T-cell (primary cell): ENCODE measurements around the gene CYP2R1. TPM values are rescaled to one million over a fixed set of nuclear protein-coding genes. Genes with fewer than 3 reads are reported as not detected.

Experiments used
- ATAC-seq, 4 experiments: fragments of 200-7000 bp in 3 of 4; fragments of 150-1000 bp in 1 of 4; cut with Tn5 transposase; replicated peaks in 1 of 4; 1 replicate in 3 of 4; 2 replicates in 1 of 4; pipeline ENCODE4 v1.10.0; 2021; ENCODE audit warnings: moderate library complexity in 3 of 4, mild to moderate bottlenecking in 2 of 4, moderate number of reproducible peaks in 1 of 4
- CTCF ChIA-PET, 2 donors: fragments of 300-600 bp; sonication (Branson Sonifier 250); formaldehyde crosslinking; loops; one replicate each; lab custom pipeline; 2022; ENCODE audit warnings: antibody characterized with exemption in 2 of 2; lab: Charles Lee
- POLR2A ChIA-PET, 2 donors: fragments of 300-600 bp; sonication (Branson Sonifier 250); formaldehyde crosslinking; loops; one replicate each; lab custom pipeline; 2022; ENCODE audit warnings: antibody characterized with exemption in 2 of 2; lab: Charles Lee
- DNase-seq, 35 experiments: peaks; one replicate each; pipeline versions ENCODE4 v3.0.0 to v3.0.0-alpha.2; 2013 to 2023
- H3K27ac ChIP-seq: one replicate; pipeline ENCODE4 v1.5.1; 2013; ENCODE audit warnings: low read length
- H3K27me3 ChIP-seq, 2 experiments: replicated peaks in 1 of 2; 1 replicate in 1 of 2; 2 replicates in 1 of 2; pipeline versions ENCODE4 v1.6.1 to v1.7.0; 2013; ENCODE audit warnings: low read length in 1 of 2, mixed read lengths in 1 of 2; ENCODE audit not compliant: control insufficient read depth in 2 of 2, insufficient read depth in 2 of 2; ENCODE audit errors: extremely low read depth in 1 of 2
- H3K36me3 ChIP-seq, 2 donors: 1 replicate in 1 of 2; 2 replicates in 1 of 2; pipeline versions ENCODE4 v1.6.1 to v1.7.0; 2013; ENCODE audit warnings: low read length in 1 of 2; ENCODE audit not compliant: control insufficient read depth in 2 of 2, insufficient read depth in 1 of 2; ENCODE audit errors: extremely low read depth in 1 of 2
- H3K4me1 ChIP-seq, 2 experiments: 1 replicate in 1 of 2; 2 replicates in 1 of 2; pipeline versions ENCODE4 v1.6.1 to v1.7.0; 2013; ENCODE audit warnings: low read length in 2 of 2, mixed read lengths in 1 of 2; ENCODE audit not compliant: insufficient read depth in 2 of 2, control insufficient read depth in 1 of 2; ENCODE audit errors: extremely low read depth in 1 of 2
- H3K4me3 ChIP-seq, 2 donors: 1 replicate in 1 of 2; 2 replicates in 1 of 2; pipeline versions ENCODE4 v1.5.1 to v1.7.0; 2013; ENCODE audit warnings: mild to moderate bottlenecking in 2 of 2, low read length in 1 of 2, moderate library complexity in 1 of 2; ENCODE audit not compliant: control insufficient read depth in 1 of 2; ENCODE audit errors: extremely low read depth in 1 of 2
- H3K9me3 ChIP-seq: 2 replicates; pipeline ENCODE4 v1.7.0; 2013
- H3K27ac Mint-ChIP-seq, 2 donors: one replicate each; pipeline ENCODE4 v1.8.0; 2020 to 2021; ENCODE audit warnings: mild to moderate bottlenecking in 2 of 2, mixed read lengths in 2 of 2
- H3K27me3 Mint-ChIP-seq, 2 donors: one replicate each; pipeline ENCODE4 v1.8.0; 2021 to 2022; ENCODE audit warnings: mixed read lengths in 2 of 2
- H3K36me3 Mint-ChIP-seq: one replicate; pipeline ENCODE4 v1.8.0; 2021; ENCODE audit warnings: mixed read lengths
- H3K4me1 Mint-ChIP-seq, 3 donors: one replicate each; pipeline ENCODE4 v1.8.0; 2020 to 2022; ENCODE audit warnings: mixed read lengths in 3 of 3, mild to moderate bottlenecking in 1 of 3
- H3K4me3 Mint-ChIP-seq, 3 donors: one replicate each; pipeline ENCODE4 v1.8.0; 2020 to 2022; ENCODE audit warnings: mild to moderate bottlenecking in 3 of 3, mixed read lengths in 3 of 3, moderate library complexity in 3 of 3
- H3K9me3 Mint-ChIP-seq, 3 donors: one replicate each; pipeline ENCODE4 v1.8.0; 2020 to 2022; ENCODE audit warnings: mixed read lengths in 3 of 3
- WGBS: methylation state at CpG from one replicate; pipeline ENCODE4 v1.1.5; 2013; ENCODE audit warnings: missing lambda C conversion rate; ENCODE audit not compliant: insufficient coverage; 5-methylcytosine and 5-hydroxymethylcytosine counted together
- total RNA-seq, 35 experiments: library from RNA in 6 of 35; stranded (reverse) in 6 of 35; fragments of 120-200 nt in 1 of 35; gene quantifications; one replicate each; pipeline versions ENCODE4 v1.2.1 to v1.2.4 and lab custom pipeline; 2013 to 2026

Gene CYP2R1
- total RNA-seq = 10 to 100 TPM; 17.9 to 23.3 (median 19.1) TPM
- 36.1 TPM for total RNA-seq (2013)
- 5.8 to 39.2 (median 19.7) reads per million in 29 experiments for total RNA-seq (lab: John Stamatoyannopoulos, UW)

- CTCF ChIA-PET = interaction anchor here (0.9 to 4.8 kb wide), 15 partner anchors 8 to 584 kb away, joined by 3 to 61 read pairs (median 4); partner anchors contain the start of genes COPB1 (in 1 of the 2) and PSMA1 (in 1 of the 2)
- Histone ChIP-seq H3K4me1 (peaks cover 14 to 24% of the 10 kb centered on the region in 2 experiments), H3K9me3 (no peaks in the 10 kb centered on the region), H3K27ac (peak within 1 kb of the TSS; percentile 76), H3K36me3 (no peaks in the 10 kb centered on the region), H3K27me3 (no peaks in the 10 kb centered on the region), H3K4me3 (peak within 1 kb of the TSS; percentile 65 to 80)
- WGBS = under 1% methylated on average over 31 of the region's 36 CpGs
- POLR2A ChIA-PET = interaction anchor here (0.6 to 1.5 kb wide), 9 partner anchors 10 to 372 kb away, joined by 3 to 7 read pairs (median 3); partner anchors contain the start of gene PSMA1 (in 1 of the 2)
- no peaks in the 10 kb centered on the region for H3K36me3 Mint-ChIP-seq
- peak within 1 kb of the TSS; percentile 95 to 96 for H3K27ac Mint-ChIP-seq
- ATAC-seq (peak; percentile 89 to 90 (median 89)), DNase-seq (peak; percentile 78 to 93 (median 87))
- no peaks in the 10 kb centered on the region for H3K9me3 Mint-ChIP-seq
- peak within 1 kb of the TSS; percentile 95 to 98 (median 97) for H3K4me3 Mint-ChIP-seq
- peaks cover 44 to 50% (median 47%) of the 10 kb centered on the region in 3 donors for H3K4me1 Mint-ChIP-seq
- no peaks in the 10 kb centered on the region for H3K27me3 Mint-ChIP-seq
Observed at GRCh38 chr11:14892036-14892556, at the start of gene CYP2R1. CYP2R1 (minus strand) TSS chr11:14892231; CDS start chr11:14892205, 26 bp downstream.

- Mint-ChIP-seq H3K4me3 (no peak overlapping the region), H3K36me3 (peaks cover 19% of the 10 kb centered on the region), H3K27ac (no peak overlapping the region), H3K9me3 (peaks cover 0 to 2% (median 0%) of the 10 kb centered on the region in 3 donors), H3K27me3 (peaks cover 0 to 2% of the 10 kb centered on the region in 2 donors), H3K4me1 (no peaks in the 10 kb centered on the region)
- ChIA-PET CTCF (interaction anchor here in 1 of 2 donors (0.6 to 0.7 kb wide), 2 partner anchors 426 to 706 kb away, joined by 3 read pairs; no protein-coding TSS in a partner anchor), POLR2A (interaction anchor here in 1 of 2 donors (0.6 kb wide), 3 partner anchors 28 to 238 kb away, joined by 3 to 6 read pairs (median 4); no protein-coding TSS in a partner anchor)
- no peak for DNase-seq
- Histone ChIP-seq H3K4me1 (no peaks in the 10 kb centered on the region), H3K27me3 (no peaks in the 10 kb centered on the region), H3K4me3 (no peak overlapping the region), H3K27ac (no peak overlapping the region), H3K36me3 (no peaks in the 10 kb centered on the region), H3K9me3 (no peaks in the 10 kb centered on the region)
- ATAC-seq = no peak
- WGBS = 43% methylated on average over 1 of the region's 1 CpG
Observed at GRCh38 chr11:14938936-14939335, 46.9 kb upstream of the CYP2R1 start.

- 100% methylated on average over 1 of the region's 1 CpG for WGBS
- POLR2A ChIA-PET = no interaction called here
- peaks cover 21% of the 10 kb centered on the region for H3K36me3 Mint-ChIP-seq
- DNase-seq (no peak), ATAC-seq (no peak)
- H3K27ac ChIP-seq = no peak overlapping the region
- no peaks in the 10 kb centered on the region for H3K36me3 ChIP-seq
- H3K4me1 ChIP-seq = no peaks in the 10 kb centered on the region
- no peak overlapping the region for H3K4me3 ChIP-seq
- H3K4me1 Mint-ChIP-seq = no peaks in the 10 kb centered on the region
- no peaks in the 10 kb centered on the region for H3K27me3 Mint-ChIP-seq
- H3K9me3 ChIP-seq = no peaks in the 10 kb centered on the region
- H3K9me3 Mint-ChIP-seq = peaks cover 0 to 2% (median 0%) of the 10 kb centered on the region in 3 donors
- no peak overlapping the region for H3K4me3 Mint-ChIP-seq
- H3K27ac Mint-ChIP-seq = no peak overlapping the region
- CTCF ChIA-PET = interaction anchor here (0.6 to 1.3 kb wide), 2 partner anchors 27 to 139 kb away, joined by 3 to 4 read pairs; no protein-coding TSS in a partner anchor
- H3K27me3 ChIP-seq = no peaks in the 10 kb centered on the region
Observed at GRCh38 chr11:14934641-14935351, 42.8 kb upstream of the CYP2R1 start.

- ATAC-seq = no peak
- H3K9me3 ChIP-seq = no peaks in the 10 kb centered on the region
- POLR2A ChIA-PET = no interaction called here
Observed at GRCh38 chr11:14932447-14932846, 40.4 kb upstream of the CYP2R1 start.

GRCh38 chr11:14930369-14930768 lies 38.3 kb upstream of the CYP2R1 start:
- H3K4me3 ChIP-seq = no peak overlapping the region
- Mint-ChIP-seq H3K4me1 (no peaks in the 10 kb centered on the region), H3K9me3 (peaks cover 0 to 10% (median 3%) of the 10 kb centered on the region in 3 donors), H3K27ac (no peak overlapping the region), H3K4me3 (no peak overlapping the region), H3K36me3 (peaks cover 20% of the 10 kb centered on the region), H3K27me3 (no peaks in the 10 kb centered on the region)
- ATAC-seq = no peak
- H3K4me1 ChIP-seq = no peaks in the 10 kb centered on the region
- no peak overlapping the region for H3K27ac ChIP-seq
- no peaks in the 10 kb centered on the region for H3K9me3 ChIP-seq
- ChIA-PET POLR2A (no interaction called here), CTCF (no interaction called here)
- no peaks in the 10 kb centered on the region for H3K36me3 ChIP-seq
- no peak for DNase-seq
- H3K27me3 ChIP-seq = no peaks in the 10 kb centered on the region
- no CpG with 5 or more reads among the region's 2 CpGs for WGBS

More at GRCh38 chr11:14932447-14932846, 40.4 kb upstream of the CYP2R1 start:
- no peaks in the 10 kb centered on the region for H3K4me1 ChIP-seq
- no peaks in the 10 kb centered on the region for H3K36me3 ChIP-seq
- H3K4me3 ChIP-seq = no peak overlapping the region
- H3K27ac ChIP-seq = no peak overlapping the region
- H3K4me3 Mint-ChIP-seq = no peak overlapping the region
- no peaks in the 10 kb centered on the region for H3K4me1 Mint-ChIP-seq
- H3K27me3 Mint-ChIP-seq = no peaks in the 10 kb centered on the region
- H3K36me3 Mint-ChIP-seq = peaks cover 16% of the 10 kb centered on the region
- peaks cover 0 to 10% (median 3%) of the 10 kb centered on the region in 3 donors for H3K9me3 Mint-ChIP-seq
- CTCF ChIA-PET = no interaction called here
- no peak overlapping the region for H3K27ac Mint-ChIP-seq
- no peaks in the 10 kb centered on the region for H3K27me3 ChIP-seq
- no peak for DNase-seq

- no peaks in the 10 kb centered on the region for H3K9me3 ChIP-seq
- no peaks in the 10 kb centered on the region for H3K36me3 ChIP-seq
- ATAC-seq (no peak), DNase-seq (no peak)
- H3K27ac ChIP-seq = no peak overlapping the region
- H3K27me3 ChIP-seq = no peaks in the 10 kb centered on the region
- Mint-ChIP-seq H3K4me3 (no peak overlapping the region), H3K36me3 (peaks cover 16% of the 10 kb centered on the region), H3K27me3 (peaks cover 2 to 3% of the 10 kb centered on the region in 2 donors), H3K9me3 (peaks cover 0 to 10% (median 3%) of the 10 kb centered on the region in 3 donors), H3K27ac (no peak overlapping the region), H3K4me1 (no peaks in the 10 kb centered on the region)
- H3K4me1 ChIP-seq = no peaks in the 10 kb centered on the region
- ChIA-PET POLR2A (no interaction called here), CTCF (interaction anchor here in 1 of 2 donors (0.6 kb wide), 1 partner anchor 83 kb away, joined by 3 read pairs; no protein-coding TSS in a partner anchor)
- no peak overlapping the region for H3K4me3 ChIP-seq
Observed at GRCh38 chr11:14927146-14927545, 35.1 kb upstream of the CYP2R1 start.
